HG02678 (cell line): ENCODE results near the gene ISG20.
A peak's percentile ranks its signal among the peaks of the same experiment; 100 is the strongest.
"Not testable (repeated sequence)": the region's sequence is repeated elsewhere in the genome, so short reads cannot be mapped to it uniquely, and the experiment has no call there.

Source experiments
- ATAC-seq: cut with Tn5 transposase; IDR thresholded peaks from one replicate; pipeline ENCODE4 v1.9.1; 2021; ENCODE audit warnings: mild to moderate bottlenecking, moderate library complexity; ENCODE audit not compliant: unreplicated experiment

The ISG20 gene

DNA sequence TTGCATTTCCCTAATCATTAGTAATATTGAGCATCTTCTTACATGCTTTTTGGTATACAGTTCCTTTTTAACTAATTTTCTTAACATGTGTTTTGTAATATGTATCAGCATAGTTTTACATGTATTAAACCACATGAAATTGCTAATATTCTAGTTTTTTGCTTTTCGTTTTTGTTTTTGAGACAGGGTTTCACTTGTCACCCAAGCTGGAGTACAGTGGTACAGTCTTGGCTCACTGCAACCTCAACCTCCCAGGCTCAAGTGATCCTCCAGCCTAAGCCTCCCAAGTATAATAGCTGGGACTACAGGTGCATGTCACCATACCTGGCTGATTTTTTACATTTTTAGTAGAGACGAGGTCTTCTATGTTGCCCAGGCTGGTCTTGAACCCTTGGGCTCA is 4.4 kb upstream of the ISG20 start:
- ATAC-seq: no peak

DNA sequence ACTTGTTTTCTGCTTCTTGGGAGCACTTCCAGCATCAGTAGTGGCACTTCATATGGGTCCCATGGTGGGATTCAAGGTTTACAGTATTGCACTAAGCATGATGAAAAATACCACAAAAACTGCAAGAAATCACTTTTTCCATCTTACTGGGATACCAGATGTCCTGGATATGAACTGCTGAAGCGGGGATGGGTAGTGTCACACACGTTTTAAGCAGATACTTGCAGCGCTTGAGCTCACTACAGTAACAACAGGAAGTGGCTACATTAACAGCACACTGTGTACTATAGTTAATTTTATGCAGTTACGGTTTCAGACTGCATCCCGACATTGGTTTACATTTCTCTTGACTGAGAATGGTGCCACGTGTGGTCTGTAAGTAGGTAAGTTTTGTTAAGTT is 3.5 kb upstream of the ISG20 start:
- peak; percentile 31 for ATAC-seq

DNA sequence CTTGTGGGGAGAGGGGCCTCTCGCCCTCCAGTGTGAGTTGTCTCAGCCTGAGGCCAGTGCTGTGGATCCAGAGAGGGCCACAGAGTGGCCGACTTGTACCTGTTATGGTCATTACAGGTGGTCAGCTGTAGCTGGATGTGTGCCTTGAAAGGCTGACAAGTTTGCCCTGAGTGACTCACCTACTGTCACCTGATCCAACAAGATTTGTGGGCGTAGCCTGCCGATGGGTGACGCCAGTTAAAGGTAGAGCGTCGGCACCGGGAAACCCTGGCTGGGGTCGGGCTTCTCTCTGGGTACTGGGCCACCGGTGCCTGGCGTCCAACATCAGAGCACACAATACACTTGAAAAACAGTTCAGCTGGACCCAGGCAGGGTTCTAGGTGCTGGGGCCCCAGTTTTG is 2.8 kb upstream of the ISG20 start:
- ATAC-seq: no peak

DNA sequence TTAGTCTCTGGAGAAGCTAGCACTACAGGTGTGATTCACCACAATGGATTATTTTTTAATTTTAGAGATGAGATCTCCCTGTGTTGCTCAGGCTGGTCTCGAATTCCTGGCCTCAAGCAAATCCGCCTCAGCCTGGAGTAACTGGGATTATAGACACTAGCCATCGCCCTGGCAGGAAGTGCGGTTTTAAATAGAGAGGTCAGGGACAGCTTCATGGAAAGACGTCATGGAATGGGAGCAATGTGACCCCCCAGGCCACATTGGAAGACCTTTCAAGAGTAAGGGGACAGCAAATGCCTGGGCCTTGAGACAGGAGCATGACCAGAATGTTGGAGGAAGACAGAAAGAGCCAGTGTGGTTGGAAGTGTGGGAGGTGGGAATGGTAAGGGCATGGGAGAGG is 2.2 kb upstream of the ISG20 start:
- no peak for ATAC-seq

DNA sequence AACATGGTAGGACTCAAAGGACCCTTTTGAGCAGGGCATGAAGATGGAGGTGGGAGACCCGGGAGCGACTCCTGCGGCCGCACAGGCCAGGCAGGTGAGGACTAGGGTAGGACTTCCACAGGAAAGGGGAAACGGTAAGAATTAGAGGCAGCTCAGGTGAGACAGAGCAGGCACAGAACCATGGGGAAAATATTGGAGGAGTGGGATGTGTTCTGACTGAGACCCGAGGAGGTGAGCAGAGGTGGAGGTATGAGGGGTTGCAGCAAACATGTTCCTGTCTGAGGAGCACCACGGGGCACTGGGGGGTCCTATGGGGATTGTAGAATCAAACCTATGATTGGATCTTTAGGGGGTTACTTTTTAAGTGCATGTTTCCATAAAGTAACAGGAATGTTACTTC is 1.4 kb upstream of the ISG20 start:
- no peak for ATAC-seq

DNA sequence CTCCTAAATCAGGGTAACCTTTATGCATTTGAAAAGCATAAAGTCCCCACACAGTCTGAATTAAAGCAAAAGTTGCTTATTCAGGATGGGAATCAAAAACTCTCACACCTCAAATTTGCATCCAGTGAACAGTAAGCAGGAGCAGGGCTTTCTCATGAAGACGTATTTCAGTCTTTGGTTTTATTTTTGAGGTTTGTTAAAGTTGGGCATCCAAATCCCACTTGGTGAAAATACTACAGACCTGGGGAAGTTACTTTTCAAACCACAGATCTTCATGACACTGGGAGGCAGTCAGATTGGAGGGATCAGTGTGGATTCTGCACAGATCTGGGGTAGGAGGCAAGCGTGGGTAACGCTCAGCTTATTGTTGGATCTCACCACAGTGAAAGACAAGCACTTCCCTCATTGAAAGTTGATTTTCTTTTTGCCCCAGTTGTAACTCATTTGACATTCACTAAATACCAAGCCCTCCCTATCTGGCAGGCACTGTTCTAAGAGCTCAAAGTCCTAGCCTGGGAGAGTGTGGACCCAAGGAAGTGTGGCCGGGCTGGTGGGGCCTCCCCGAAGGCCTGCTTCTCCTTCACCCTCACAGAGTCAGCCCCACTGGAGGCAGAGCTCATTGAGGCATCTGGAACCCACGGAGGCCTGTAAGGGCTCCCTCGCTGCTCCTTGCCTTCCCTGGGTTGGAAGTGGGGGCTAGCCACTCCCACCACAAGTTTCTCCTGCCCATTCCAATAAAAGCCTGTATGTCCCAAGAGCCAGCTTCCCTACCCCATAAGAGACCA is 783 bp upstream of the ISG20 start:
- ATAC-seq: no peak

DNA sequence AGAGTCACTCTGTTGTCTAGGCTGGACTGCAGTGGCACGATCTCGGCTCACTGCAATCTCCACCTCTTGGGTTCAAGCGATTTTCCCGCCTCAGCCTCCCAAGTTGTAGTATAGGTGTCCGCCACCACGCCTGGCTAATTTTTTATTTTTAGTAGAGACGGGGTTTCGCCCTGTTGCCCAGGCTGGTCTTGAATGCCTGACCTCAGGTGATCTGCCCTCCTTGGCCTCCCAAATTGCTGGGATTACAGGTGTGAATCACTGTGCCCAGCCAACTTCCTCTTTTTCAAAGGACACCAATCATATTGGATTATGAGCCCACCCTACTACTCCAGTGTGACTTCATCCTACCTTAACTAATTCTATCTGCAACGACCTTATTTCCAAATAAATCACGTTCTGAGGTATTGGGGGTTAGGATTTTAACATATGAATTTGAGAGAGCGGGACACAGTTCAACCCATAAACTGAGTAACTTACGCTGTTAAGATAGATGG is 3.2 kb downstream of the ISG20 start:
- no peak for ATAC-seq

DNA sequence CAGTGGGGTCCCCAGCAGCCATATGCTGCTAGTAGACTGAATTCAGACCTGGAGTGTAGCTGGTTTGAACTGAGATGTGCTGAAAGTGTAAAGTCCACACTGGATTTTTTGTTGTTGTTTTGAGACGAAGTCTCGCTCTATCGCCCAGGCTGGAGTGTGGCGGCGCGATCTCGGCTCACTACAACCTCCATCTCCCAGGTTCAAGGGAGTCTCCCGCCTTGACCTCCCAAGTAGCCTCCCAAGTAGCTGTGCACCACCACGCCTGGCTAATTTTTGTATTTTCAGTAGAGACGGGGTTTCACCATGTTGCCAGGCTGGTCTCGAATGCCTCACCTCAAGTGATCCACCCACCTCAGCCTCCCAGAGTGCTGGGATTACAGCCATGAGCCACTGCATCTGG is 3.7 kb downstream of the ISG20 start:
- ATAC-seq: not testable (repeated sequence)

DNA sequence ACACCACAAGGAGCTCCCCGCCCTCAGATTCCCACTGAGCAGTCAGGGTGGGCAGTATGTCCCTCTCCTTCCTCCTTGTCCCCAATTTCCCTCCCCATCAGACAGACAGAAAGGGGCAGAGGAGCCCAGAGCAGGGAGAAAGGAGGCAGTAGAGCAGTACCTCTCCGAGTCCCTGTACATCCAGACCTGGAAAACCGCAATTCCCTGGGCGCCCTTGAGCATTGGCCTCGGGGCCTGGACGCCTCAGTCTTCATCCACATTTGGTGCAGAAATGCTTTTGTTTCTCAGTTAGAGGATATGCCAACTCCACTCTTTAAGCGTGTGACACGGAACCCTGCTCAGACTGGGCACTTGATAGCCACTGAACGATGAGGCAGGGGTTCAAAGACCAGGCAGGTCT is 5.9 kb downstream of the ISG20 start:
- ATAC-seq: no peak

DNA sequence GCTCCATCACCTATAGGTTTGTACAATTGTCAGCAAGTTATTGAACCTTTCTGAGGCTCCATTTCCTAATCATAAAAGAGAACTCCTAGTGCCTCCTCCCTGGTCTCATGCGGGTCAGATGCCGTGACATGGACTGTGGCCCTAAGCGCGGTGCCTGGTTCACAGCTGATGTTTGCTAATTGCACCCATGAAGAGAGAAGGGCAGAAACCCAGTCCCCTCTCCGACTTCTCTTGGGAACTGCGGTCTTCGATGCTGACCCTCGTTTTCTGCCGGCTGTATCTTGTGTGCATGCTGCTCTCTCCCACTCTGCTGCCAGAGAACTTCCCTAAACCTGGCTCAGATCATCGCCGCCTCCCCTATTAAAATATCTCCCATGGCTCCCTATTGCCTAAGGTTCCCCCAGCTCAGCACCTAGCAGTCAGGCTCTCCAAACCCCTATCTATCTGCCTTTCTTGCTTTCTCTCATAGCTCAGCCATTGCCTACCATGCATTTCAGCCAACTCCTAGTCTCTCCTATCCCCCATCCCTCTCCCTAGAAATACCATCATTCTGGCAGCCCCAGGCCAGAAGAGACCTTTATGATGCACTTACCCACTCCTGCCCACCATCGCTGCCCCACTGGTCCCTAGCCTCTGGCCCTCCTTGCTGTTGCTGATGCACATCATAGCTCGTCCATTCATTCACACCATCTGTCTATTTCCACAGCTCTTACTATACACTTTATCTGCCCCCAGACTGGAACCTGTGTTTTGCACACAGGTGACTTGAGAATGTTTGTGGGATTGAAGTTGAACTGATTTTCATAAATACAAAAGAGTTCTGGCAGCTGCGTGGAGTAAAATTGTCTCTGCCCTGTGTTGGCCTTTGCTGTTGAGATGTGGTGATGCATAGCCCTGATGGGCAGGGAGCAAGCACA is 6.6 kb downstream of the ISG20 start:
- ATAC-seq: no peak

DNA sequence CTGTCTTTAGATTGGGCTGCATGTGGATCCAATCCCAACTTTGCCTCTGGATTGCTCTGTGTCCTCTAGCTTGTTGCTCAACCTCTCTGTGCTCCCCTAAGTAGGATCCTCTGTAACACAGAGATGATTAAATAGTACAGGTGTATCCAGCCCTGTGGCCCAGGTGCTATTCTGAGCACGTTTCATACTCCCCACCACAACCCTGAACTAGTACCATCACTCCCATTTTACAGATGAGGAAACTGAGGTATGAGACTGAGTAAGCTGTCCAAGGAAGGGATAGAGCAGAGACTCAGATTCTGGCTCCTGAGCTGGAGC is 7.2 kb downstream of the ISG20 start:
- ATAC-seq: no peak

DNA sequence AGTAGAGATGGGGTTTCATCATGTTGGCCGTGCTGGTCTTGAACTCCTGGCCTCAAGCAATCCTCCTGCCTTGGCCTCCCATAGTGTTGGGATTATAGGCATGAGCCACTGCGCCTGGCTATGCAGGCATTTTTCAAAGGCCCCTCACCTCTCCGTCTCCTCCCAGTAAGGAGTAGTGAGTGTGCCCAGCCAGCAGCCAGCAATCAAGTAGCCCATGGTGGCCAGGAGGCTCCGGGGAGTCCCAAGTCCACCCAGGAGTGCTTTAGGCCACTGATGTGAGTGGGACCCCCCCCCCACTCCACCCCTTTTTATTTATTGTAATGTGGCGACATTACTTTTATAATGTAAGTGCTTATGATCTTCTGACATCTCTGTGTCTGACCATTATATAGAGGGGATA is 8.1 kb downstream of the ISG20 start:
- ATAC-seq: no peak

DNA sequence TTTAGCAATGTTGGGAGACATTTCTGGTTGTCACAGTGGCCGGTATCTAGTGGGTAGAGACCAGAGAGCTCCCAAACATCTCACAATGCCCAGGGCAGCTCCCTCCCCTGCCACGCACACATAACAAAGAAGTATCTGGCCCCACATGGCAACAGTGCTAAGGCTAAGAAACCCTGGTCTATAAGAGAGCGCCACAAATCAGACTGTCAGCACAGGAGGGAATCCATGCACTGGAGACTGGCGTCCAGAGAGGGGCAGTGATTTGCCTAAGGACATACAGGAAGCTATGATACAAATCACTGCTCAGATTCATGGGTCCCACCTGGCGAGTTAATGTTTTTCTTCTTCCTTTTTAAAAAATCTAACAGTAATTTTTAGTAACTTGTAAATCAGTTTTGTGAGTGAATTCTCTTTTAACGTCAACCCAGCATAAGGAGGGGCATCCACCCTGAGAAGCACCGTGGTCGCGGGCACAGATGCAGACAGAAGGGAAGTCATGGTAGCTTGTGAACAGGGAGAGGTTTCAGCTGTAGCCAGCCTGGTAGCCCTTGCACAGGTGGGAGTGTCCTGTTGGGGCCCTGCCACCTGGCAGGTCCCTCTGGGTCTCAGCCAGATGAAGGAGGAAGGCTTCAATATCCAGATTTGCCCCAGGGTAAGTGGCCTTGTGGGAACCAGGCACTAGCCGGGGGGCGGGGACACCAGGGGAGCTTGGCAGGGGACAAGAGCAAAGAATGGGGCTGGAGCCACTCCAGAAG is 8.7 kb downstream of the ISG20 start:
- ATAC-seq: no peak

DNA sequence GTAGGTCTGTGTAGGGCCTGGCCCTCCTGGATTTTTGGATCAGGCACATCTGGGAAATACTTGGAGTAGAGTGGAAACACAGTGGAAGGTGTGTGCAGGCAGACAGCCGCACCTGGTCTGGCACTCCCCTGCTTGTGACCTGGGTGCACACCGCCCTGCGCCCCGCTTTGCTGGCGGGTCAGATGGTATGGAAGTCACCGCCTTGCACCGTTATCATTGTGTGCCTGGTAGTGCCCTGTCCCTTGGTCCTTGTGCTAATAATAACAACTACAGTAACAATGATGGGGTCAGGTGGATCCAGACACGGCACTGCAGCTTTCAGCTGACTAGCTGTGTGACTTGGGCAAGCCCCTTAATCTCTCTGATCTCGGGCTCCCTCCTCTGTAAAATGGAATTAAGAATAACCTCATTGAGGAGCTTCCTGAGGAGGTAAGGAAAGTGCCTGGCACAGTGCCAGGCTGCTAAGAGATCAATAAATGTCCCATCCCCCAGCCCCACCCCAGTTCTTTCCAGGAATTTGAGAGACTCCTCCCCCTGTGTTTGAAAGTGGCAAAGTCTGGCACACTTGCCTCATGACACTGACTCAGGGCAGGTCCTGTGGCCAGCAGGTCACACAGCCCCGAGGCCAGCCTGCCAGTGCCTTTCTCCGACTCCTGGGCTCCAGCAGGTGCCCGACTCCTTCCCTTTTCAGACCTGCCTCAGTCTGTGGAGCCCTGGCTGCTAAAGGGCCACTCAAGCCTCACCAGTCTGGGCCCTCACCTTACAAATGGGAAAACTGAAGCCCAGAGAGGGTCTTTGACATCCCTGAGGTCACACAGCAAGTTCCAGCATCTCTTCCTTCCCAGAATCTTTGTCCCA is 9.8 kb downstream of the ISG20 start:
- ATAC-seq: no peak

DNA sequence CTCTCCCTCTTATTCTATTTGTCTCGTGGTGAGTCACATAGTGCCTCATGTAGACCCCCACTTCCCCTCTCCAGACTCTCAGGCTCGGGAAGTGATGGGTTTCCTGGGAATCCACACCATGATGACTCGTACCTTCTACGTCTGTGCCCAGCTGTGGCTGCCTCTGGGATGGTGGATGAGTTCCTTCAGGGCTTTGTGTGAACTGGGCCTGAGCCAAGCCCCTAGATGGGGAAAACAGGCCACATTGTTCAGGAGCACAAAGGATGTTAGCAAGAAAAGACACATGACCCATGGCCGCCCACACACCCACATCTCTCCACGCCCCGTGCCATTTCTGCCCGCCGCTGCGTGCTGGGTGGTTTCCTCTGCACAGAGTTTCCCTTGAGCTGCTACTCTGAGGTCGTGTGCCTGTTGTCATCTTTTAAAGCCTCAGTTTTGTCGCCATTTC is 10.5 kb downstream of the ISG20 start:
- ATAC-seq: peak; percentile 71

DNA sequence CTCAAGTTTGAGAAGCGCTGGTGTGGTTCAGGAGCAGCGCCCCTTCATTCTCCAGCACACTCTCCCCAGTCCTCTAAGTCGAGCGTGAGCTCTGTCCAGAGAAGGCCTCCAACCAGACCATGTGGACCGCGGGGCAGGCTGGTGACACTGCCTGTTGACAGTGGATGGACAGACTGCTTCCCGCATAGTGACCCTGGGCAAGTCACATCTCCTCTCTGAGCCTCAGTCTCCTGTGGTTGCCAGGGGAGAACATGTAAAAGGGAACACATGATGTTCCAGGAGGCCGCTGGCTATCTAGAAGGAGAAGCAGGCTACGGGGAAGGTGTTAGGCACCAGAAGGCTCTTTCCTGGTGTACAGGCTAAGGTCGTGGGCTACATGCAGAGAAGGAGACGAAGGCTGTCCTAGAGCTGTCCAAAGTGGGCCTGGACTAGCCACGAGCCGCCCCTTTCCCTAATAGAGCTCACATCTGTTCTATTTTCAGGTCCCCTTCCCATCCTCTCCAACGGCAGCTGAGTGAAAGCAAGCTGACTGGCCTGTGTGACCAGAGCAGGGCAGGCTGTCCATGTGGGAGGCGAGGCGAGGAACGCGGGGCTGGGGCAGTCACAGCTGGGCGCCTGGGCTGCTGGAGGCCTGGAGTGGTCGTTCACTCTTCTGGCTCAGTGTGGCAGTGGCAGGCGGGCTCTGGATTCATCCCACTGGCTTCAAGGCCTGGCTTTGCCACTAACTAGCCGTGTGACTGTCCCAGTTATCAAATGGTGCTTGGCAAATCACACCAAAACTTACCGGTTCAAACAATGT is 11.1 kb downstream of the ISG20 start:
- ATAC-seq: no peak

DNA sequence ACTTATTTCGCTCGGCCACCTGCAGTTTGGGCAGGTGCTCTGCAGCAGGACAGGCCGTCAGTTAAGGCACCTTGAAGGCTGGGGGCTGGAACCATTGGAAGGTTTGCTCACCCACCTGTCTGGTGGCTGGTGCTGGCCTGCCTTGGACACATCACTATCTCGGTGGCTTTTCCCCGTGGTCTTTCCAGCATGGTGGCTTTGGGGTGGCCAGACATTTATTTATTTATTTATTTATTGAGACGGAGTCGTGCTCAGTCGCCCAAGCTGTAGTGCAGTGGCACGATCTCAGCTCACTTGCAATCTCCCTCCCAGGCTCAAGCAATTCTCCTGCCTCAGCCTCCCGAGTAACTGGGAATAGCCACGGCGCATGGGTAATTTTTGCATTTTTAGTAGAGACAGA is 11.7 kb downstream of the ISG20 start:
- no peak for ATAC-seq

DNA sequence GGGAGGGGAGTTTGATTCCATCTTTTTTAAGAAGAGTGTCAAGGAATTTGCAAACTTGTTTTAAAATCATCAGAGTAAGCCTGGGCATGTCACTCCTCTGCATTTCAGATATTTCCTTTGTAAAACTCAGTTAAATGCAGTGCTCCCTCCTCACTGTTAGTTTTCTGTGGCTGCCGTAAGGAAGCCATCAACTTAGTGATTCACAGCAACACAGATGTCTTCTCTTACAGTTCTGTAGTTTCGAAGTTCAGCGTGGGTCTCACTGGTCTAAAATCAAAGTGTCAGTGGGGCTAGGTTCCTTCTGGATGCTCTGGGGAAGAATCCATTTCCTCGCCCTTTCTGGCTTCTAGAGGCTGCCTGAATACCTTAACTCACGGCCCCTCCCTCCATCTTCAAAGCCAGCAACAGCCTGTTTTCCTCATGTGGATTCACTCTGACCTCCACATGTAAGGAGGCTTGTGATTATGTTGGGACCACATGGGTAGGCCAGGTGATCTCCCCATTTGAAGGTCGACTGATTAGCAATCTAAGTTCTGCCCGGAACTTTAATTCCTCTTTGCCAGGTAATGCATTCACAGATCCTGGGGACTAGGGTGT is 12.4 kb downstream of the ISG20 start:
- ATAC-seq: no peak

DNA sequence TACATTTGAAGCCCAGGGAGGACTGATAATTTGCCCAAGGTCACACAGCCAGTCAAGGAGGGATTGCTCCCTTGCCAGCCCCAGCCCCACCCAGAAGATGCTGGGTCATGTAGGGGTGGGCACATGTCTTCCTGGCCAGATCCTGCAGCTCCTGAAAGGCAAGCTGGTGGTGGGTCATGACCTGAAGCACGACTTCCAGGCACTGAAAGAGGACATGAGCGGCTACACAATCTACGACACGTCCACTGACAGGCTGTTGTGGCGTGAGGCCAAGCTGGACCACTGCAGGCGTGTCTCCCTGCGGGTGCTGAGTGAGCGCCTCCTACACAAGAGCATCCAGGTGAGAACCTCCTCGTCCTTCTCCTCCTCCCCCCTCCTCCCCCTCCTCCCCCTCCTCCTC is 13.2 kb downstream of the ISG20 start:
- ATAC-seq: no peak
